Kidney (tissue), 14 donors: ENCODE data around the gene INIP. TPM values are rescaled to one million over a fixed set of nuclear protein-coding genes. Genes with fewer than 3 reads are reported as not detected.

Experiments
- DNase-seq, 5 donors: peaks; one replicate each; pipeline ENCODE4 v3.0.0-alpha.2; 2013 to 2020
- FAIRE-seq: peaks from 2 replicates; lab custom pipeline; 2012; peaks lifted over from hg19 to GRCh38; lab: Jason Lieb, UNC
- H3K27ac ChIP-seq, 2 donors: one replicate each; pipeline ENCODE4 v1.7.0; 2013; ENCODE audit warnings: low read depth in 2 of 2, low read length in 2 of 2, inconsistent platforms in 1 of 2
- H3K27me3 ChIP-seq: one replicate; pipeline ENCODE4 v1.7.1; 2013; ENCODE audit warnings: low read length, inconsistent platforms; ENCODE audit not compliant: control insufficient read depth, insufficient read depth
- H3K36me3 ChIP-seq, 3 donors: one replicate each; pipeline versions ENCODE4 v1.7.0 to v1.7.1; 2013; ENCODE audit warnings: low read length in 3 of 3, control low read depth in 1 of 3, inconsistent platforms in 1 of 3; ENCODE audit not compliant: insufficient read depth in 3 of 3, control insufficient read depth in 2 of 3
- H3K4me1 ChIP-seq, 3 donors: one replicate each; pipeline versions ENCODE4 v1.7.0 to v1.7.1; 2013; ENCODE audit warnings: low read length in 3 of 3, inconsistent platforms in 1 of 3, low read depth in 1 of 3; ENCODE audit not compliant: control insufficient read depth in 2 of 3, insufficient read depth in 2 of 3
- H3K4me3 ChIP-seq, 3 donors: one replicate each; pipeline versions ENCODE4 v1.7.0 to v1.8.1; 2013; ENCODE audit warnings: low read length in 3 of 3, control low read depth in 1 of 3, inconsistent platforms in 1 of 3
- H3K9ac ChIP-seq, 3 donors: one replicate each; pipeline versions ENCODE4 v1.7.0 to v1.7.1; 2013; ENCODE audit warnings: low read length in 3 of 3, control low read depth in 1 of 3, inconsistent platforms in 1 of 3
- H3K9me3 ChIP-seq, 3 donors: one replicate each; pipeline versions ENCODE4 v1.7.0 to v1.7.1; 2013; ENCODE audit warnings: low read length in 3 of 3, control low read depth in 1 of 3, inconsistent platforms in 1 of 3; ENCODE audit not compliant: control insufficient read depth in 2 of 3, insufficient read depth in 1 of 3
- CTCF ChIP-seq: IDR thresholded peaks from 3 replicates; pipeline ENCODE4 v1.5.1; 2012; ENCODE audit warnings: mild to moderate bottlenecking, moderate library complexity, borderline replicate concordance; ENCODE audit not compliant: insufficient read depth; ENCODE audit errors: extremely low read depth
- intact Hi-C: fragments of 100-400 bp; cut with DNase I; formaldehyde crosslinking; loops from one replicate; pipeline ENCODE4 v1.11.1; 2022
- polyA plus RNA-seq: library from polyadenylated mRNA; stranded (reverse); fragments of 350-450 nt; fragmentation: Illumina TruSeq; extraction: RNeasy Lipid Tissue Mini Kit (QIAGEN cat#74804); gene quantifications from one replicate; pipeline ENCODE4 v1.2.3, GENCODE V29; 2014; ENCODE audit warnings: low read depth, low replicate concordance; ENCODE audit not compliant: insufficient read depth
- total RNA-seq: library from RNA; stranded (reverse); fragmentation: NEBNext Ultra II Directional; extraction: Animal tissue kit (Norgen Biotek cat#: 25700); gene quantifications from one replicate; pipeline ENCODE4 v1.2.1, GENCODE V29; 2021
- donor health status: control.
- donor health status: control.
- donor health status: control.
- donor health status: control.
- donor health status: control.
- donor health status: DM: yes; HTN: yes; CAD: no.
- donor health status: Normal renal cell carcinoma (clear cell type).

Gene INIP
- total and polyA plus RNA-seq, 2 donors from 2014 or later, result 14.5 to 25.7 TPM

GRCh38 chr9:112743216-112743836 is 25.4 kb upstream of the INIP start:
- Histone ChIP-seq H3K4me1 (no peaks in the 10 kb centered on the region), H3K9ac (no peak overlapping the region), H3K36me3 (no peaks in the 10 kb centered on the region), H3K9me3 (no peaks in the 10 kb centered on the region), H3K4me3 (no peak overlapping the region), H3K27me3 (no peaks in the 10 kb centered on the region), H3K27ac (no peak overlapping the region)
- TF ChIP-seq CTCF, result peak; percentile 8
- intact Hi-C loops, result no loop called here
- DNase-seq, result no peak
- no peak for FAIRE-seq

DNA sequence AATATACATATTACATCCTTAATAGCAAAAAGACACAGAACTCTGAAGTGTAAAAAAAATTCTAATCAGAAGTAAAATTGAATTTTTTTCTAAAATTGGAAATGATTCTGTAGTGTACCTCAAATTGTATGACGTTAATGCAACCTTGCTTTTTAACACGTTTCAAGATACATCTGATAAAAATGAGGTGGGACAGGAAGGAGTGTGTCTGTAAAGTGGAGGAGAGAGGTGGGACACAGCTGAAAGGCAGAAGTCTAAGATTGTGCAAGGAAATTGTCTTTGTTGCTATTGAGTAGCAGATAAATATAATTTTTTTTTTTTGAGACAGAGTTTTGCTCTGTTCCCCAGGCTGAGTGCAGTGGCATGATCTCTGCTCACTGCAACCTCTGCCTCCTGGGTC is 17.0 kb upstream of the INIP start:
- no peak for DNase-seq
- H3K27ac ChIP-seq, result no peak overlapping the region
- no peak overlapping the region for H3K4me3 ChIP-seq
- no peak for TF ChIP-seq CTCF
- intact Hi-C loops, result no loop called here
- FAIRE-seq, result no peak
- H3K27me3 ChIP-seq, result no peaks in the 10 kb centered on the region
- peaks cover 0 to 5% (median 3%) of the 10 kb centered on the region in 3 donors for H3K4me1 ChIP-seq
- no peaks in the 10 kb centered on the region for H3K36me3 ChIP-seq
- no peak overlapping the region for H3K9ac ChIP-seq
- H3K9me3 ChIP-seq, result no peaks in the 10 kb centered on the region

- Histone ChIP-seq H3K36me3 (no peaks in the 10 kb centered on the region), H3K9ac (no peak overlapping the region), H3K27me3 (no peaks in the 10 kb centered on the region), H3K4me3 (peak overlapping the region in 1 of 3 donors; percentile 36), H3K9me3 (no peaks in the 10 kb centered on the region), H3K4me1 (peaks cover 0 to 8% (median 5%) of the 10 kb centered on the region in 3 donors), H3K27ac (peak overlapping the region; percentile 83 to 89)
- peak in 3 of 5 donors; percentile 26 to 62 (median 56) for DNase-seq
- intact Hi-C loops, result no loop called here
- no peak for FAIRE-seq
- no peak for TF ChIP-seq CTCF
Observed at GRCh38 chr9:112731971-112732370, 14.1 kb upstream of the INIP start.

GRCh38 chr9:112728401-112728800 is 10.5 kb upstream of the INIP start:
- intact Hi-C loops, result no loop called here
- no peak for TF ChIP-seq CTCF
- DNase-seq (no peak), FAIRE-seq (no peak)
- H3K9me3 ChIP-seq, result no peaks in the 10 kb centered on the region
- H3K9ac ChIP-seq, result no peak overlapping the region
- peak overlapping the region; percentile 14 to 84 for H3K27ac ChIP-seq
- no peaks in the 10 kb centered on the region for H3K27me3 ChIP-seq
- H3K4me3 ChIP-seq, result no peak overlapping the region
- peaks cover 0 to 8% (median 5%) of the 10 kb centered on the region in 3 donors for H3K4me1 ChIP-seq
- no peaks in the 10 kb centered on the region for H3K36me3 ChIP-seq
